ENCODE data around the gene SLC30A9. TPM values are rescaled to one million over a fixed set of nuclear protein-coding genes. Genes with fewer than 3 reads are reported as not detected.

Gene SLC30A9
- 10 to 100 TPM; 32.6 to 38.8 (median 36.7) TPM for total RNA-seq
- 10 to 100 TPM; 10.9 to 18.0 (median 11.6) TPM for polyA plus RNA-seq
- long read RNA-seq, donor 1, full-length matches to known transcripts: 31 of 43 reads
- long read RNA-seq, donor 1, partial matches to known transcripts: 4 of 43 reads
- long read RNA-seq, donor 1, other reads (novel, unspliced or antisense): 8 of 43 reads
- long read RNA-seq, donor 2, full-length matches to known transcripts: 49 of 72 reads
- long read RNA-seq, donor 2, partial matches to known transcripts: 9 of 72 reads
- long read RNA-seq, donor 2, other reads (novel, unspliced or antisense): 14 of 72 reads

DNA sequence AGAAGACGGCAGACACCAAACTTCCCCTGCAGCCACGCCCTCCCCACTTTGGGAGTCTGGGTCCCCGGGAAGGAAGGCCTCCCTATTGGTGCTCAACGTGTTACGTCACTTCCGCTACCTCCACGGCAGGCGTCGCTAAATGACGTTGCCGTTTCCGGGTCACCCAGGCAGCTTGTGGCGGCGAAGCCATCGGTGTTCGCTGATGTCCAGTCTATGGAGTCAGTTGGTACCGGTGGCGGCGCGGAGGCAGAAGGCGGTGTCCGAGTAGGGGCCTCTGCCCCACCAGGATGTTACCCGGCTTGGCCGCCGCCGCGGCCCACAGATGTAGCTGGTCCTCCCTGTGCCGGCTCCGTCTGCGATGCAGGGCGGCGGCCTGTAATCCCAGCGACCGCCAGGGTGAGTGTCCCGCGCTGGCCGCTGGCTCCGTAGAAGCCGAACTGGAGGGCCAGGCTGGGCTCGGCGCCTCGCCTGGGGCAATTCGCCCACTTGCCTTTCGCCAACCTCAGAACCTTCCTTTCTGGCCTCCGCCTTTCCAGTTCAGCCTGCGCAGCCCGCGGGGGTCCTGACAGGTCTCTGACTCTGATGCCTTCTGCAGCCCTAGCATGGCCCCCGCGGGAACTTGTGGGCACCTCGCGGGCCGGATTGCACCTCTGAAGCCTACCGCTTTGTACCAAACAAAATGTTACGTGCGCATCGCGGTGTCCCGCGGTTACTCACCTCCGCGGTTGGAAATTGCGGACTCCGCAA is at the start of gene SLC30A9:
SLC30A9 (plus strand) TSS at position 166 of the 747 bp plus-strand sequence; CDS start at position 288, 122 bp downstream.
- 0 to 1% (median 0%) methylated on average over 61 to 64 of the region's 64 CpGs for WGBS, 3 donors
- Histone ChIP-seq H3K27ac (peak within 1 kb of the TSS; percentile 90), H3K27me3 (ENCODE audit: insufficient read depth in 3 of 3, low read length in 2 of 3) (no peaks in the 10 kb centered on the region), H3K4me1 (peaks cover 18% of the 10 kb centered on the region), H3K4me3 (peak within 1 kb of the TSS; percentile 90), H3K9me3 (no peaks in the 10 kb centered on the region), H3K36me3 (ENCODE audit: insufficient read depth in 1 of 2, low read depth in 1 of 2) (no peaks in the 10 kb centered on the region)
- TF ChIP-seq CTCF (IDR thresholded peaks at IDR 0.05): peak; percentile 46
- DNase-seq (peak; percentile 92 to 96), ATAC-seq (peak; percentile 99 to 100 (median 99))
- intact Hi-C loops (cut with DNase I): loop anchor here in 1 of 2 donors (2.0 kb wide), 1 partner anchor 56 kb away; the partner anchor contains the start of gene TMEM33

GRCh38 chr4:41940834-41941233 is 49.5 kb upstream of the SLC30A9 start:
- Histone ChIP-seq H3K4me1 (peaks cover 40% of the 10 kb centered on the region), H3K4me3 (no peak overlapping the region), H3K36me3 (ENCODE audit: insufficient read depth in 1 of 2, low read depth in 1 of 2) (peaks cover 0 to 59% of the 10 kb centered on the region in 2 donors), H3K9me3 (no peaks in the 10 kb centered on the region), H3K27me3 (ENCODE audit: insufficient read depth in 3 of 3, low read length in 2 of 3) (no peaks in the 10 kb centered on the region), H3K27ac (no peak overlapping the region)
- ATAC-seq (no peak), DNase-seq (no peak)
- no peak for TF ChIP-seq CTCF (IDR thresholded peaks at IDR 0.05)
- intact Hi-C loops (cut with DNase I): no loop called here

DNA sequence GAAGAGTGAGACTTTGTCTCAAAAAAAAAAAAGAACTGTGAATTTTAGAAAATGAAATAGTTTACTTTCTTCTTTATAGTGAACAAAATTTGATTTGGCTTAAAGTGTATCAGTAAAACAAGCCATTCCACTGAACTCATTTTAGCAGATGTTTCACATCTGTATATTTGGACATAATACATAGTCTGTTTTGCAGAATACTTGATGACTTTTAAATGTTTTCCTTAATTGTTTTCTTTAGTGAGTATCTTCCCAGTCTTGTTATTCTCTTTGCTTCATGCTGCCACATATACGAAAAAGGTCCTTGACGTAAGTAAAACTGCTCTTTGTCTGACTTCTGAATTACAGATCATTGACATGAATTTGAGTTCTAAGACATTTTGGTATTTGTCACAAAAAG is 46.8 kb upstream of the SLC30A9 start:
- Histone ChIP-seq H3K27me3 (ENCODE audit: insufficient read depth in 3 of 3, low read length in 2 of 3) (no peaks in the 10 kb centered on the region), H3K27ac (no peak overlapping the region), H3K36me3 (ENCODE audit: insufficient read depth in 1 of 2, low read depth in 1 of 2) (peaks cover 0 to 80% of the 10 kb centered on the region in 2 donors), H3K4me3 (no peak overlapping the region), H3K9me3 (no peaks in the 10 kb centered on the region), H3K4me1 (peaks cover 13% of the 10 kb centered on the region)
- ATAC-seq (no peak), DNase-seq (no peak)
- intact Hi-C loops (cut with DNase I): no loop called here
- 94 to 95% (median 95%) methylated on average over 2 of the region's 2 CpGs for WGBS, 3 donors
- no peak for TF ChIP-seq CTCF (IDR thresholded peaks at IDR 0.05)

- Histone ChIP-seq H3K27me3 (ENCODE audit: insufficient read depth in 3 of 3, low read length in 2 of 3) (no peaks in the 10 kb centered on the region), H3K27ac (no peak overlapping the region), H3K36me3 (ENCODE audit: insufficient read depth in 1 of 2, low read depth in 1 of 2) (peaks cover 0 to 76% of the 10 kb centered on the region in 2 donors), H3K9me3 (no peaks in the 10 kb centered on the region), H3K4me3 (no peak overlapping the region), H3K4me1 (peaks cover 7% of the 10 kb centered on the region)
- DNase-seq (no peak), ATAC-seq (no peak)
- intact Hi-C loops (cut with DNase I): no loop called here
- no peak for TF ChIP-seq CTCF (IDR thresholded peaks at IDR 0.05)
Measured at GRCh38 chr4:41944089-41944488, 46.2 kb upstream of the SLC30A9 start.
